ENCODE results near the gene CCL4L2.
"Not testable (repeated sequence)": the region's sequence is repeated elsewhere in the genome, so short reads cannot be mapped to it uniquely, and the experiment has no call there.

Gene CCL4L2

GRCh38 chr17:36212966-36213365 lies 2.1 kb downstream of the CCL4L2 start:
- Histone ChIP-seq H3K9ac (ENCODE audit: low read length) (no peak overlapping the region), H3K36me3 (ENCODE audit: insufficient read depth, low read length) (no peaks in the 10 kb centered on the region), H3K27ac (ENCODE audit: low read depth, low read length) (no peak overlapping the region), H3K4me3 (ENCODE audit: low read depth in 1 of 2, low read length in 2 of 2) (no peak overlapping the region), H3K4me1 (ENCODE audit: insufficient read depth, low read length) (no peaks in the 10 kb centered on the region), H3K9me3 (ENCODE audit: low read length) (no peaks in the 10 kb centered on the region), H3K27me3 (ENCODE audit: control insufficient read depth in 1 of 2, insufficient read depth in 2 of 2, low read length in 2 of 2) (no peaks in the 10 kb centered on the region)

GRCh38 chr17:36213695-36214094 lies 2.8 kb downstream of the CCL4L2 start:
- Histone ChIP-seq H3K9ac (ENCODE audit: low read length) (no peak overlapping the region), H3K4me1 (ENCODE audit: insufficient read depth, low read length) (no peaks in the 10 kb centered on the region), H3K27ac (ENCODE audit: low read depth, low read length) (no peak overlapping the region), H3K36me3 (ENCODE audit: insufficient read depth, low read length) (no peaks in the 10 kb centered on the region), H3K4me3 (ENCODE audit: low read depth in 1 of 2, low read length in 2 of 2) (no peak overlapping the region), H3K27me3 (ENCODE audit: control insufficient read depth in 1 of 2, insufficient read depth in 2 of 2, low read length in 2 of 2) (no peaks in the 10 kb centered on the region), H3K9me3 (ENCODE audit: low read length) (no peaks in the 10 kb centered on the region)

DNA sequence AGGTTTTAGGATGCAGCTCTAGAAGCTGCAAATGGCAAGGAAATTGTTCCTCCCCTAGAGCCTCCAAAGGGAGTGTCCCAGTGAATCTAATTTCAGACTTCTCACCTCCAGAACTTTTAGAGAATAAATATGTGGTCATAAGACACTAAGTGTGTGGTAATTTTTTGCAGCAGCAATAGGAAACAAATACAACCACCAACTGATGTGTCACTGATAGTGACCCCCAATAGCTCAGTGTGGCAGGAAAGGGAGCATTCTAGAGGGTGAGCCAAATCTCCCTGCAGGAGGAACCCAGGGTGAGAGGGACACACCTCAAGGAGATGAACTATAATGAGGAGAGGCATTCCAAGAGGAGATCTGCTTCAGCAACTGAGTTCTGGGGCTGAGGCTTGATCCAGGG lies 4.1 kb downstream of the CCL4L2 start:
- no peaks in the 10 kb centered on the region for H3K27me3 ChIP-seq (ENCODE audit: control insufficient read depth in 1 of 2, insufficient read depth in 2 of 2, low read length in 2 of 2)
- no peak overlapping the region for H3K27ac ChIP-seq (ENCODE audit: low read depth, low read length)
- no peak overlapping the region for H3K9ac ChIP-seq (ENCODE audit: low read length)
- no peaks in the 10 kb centered on the region for H3K9me3 ChIP-seq (ENCODE audit: low read length)
- H3K4me1 ChIP-seq (ENCODE audit: insufficient read depth, low read length), result no peaks in the 10 kb centered on the region
- H3K36me3 ChIP-seq (ENCODE audit: insufficient read depth, low read length), result no peaks in the 10 kb centered on the region
- H3K4me3 ChIP-seq (ENCODE audit: low read depth in 1 of 2, low read length in 2 of 2), result no peak overlapping the region

- not testable (repeated sequence) for H3K9ac ChIP-seq (ENCODE audit: low read length); H3K27ac ChIP-seq (ENCODE audit: low read depth, low read length); H3K4me3 ChIP-seq (ENCODE audit: low read depth in 1 of 2, low read length in 2 of 2); H3K4me1 ChIP-seq (ENCODE audit: insufficient read depth, low read length); H3K36me3 ChIP-seq (ENCODE audit: insufficient read depth, low read length); H3K9me3 ChIP-seq (ENCODE audit: low read length); H3K27me3 ChIP-seq (ENCODE audit: control insufficient read depth in 1 of 2, insufficient read depth in 2 of 2, low read length in 2 of 2)
These were observed 4.8 kb downstream of the CCL4L2 start for GRCh38 chr17:36215406-36216308.

- not testable (repeated sequence) for H3K9ac ChIP-seq (ENCODE audit: low read length); H3K4me3 ChIP-seq (ENCODE audit: low read depth in 1 of 2, low read length in 2 of 2); H3K9me3 ChIP-seq (ENCODE audit: low read length); H3K4me1 ChIP-seq (ENCODE audit: insufficient read depth, low read length); H3K27me3 ChIP-seq (ENCODE audit: control insufficient read depth in 1 of 2, insufficient read depth in 2 of 2, low read length in 2 of 2); H3K27ac ChIP-seq (ENCODE audit: low read depth, low read length); H3K36me3 ChIP-seq (ENCODE audit: insufficient read depth, low read length)
These were observed 8.7 kb downstream of the CCL4L2 start for GRCh38 chr17:36219556-36219955.

- H3K27ac ChIP-seq (ENCODE audit: low read depth, low read length); H3K9ac ChIP-seq (ENCODE audit: low read length); H3K27me3 ChIP-seq (ENCODE audit: control insufficient read depth in 1 of 2, insufficient read depth in 2 of 2, low read length in 2 of 2); H3K4me3 ChIP-seq (ENCODE audit: low read depth in 1 of 2, low read length in 2 of 2); H3K36me3 ChIP-seq (ENCODE audit: insufficient read depth, low read length); H3K9me3 ChIP-seq (ENCODE audit: low read length); H3K4me1 ChIP-seq (ENCODE audit: insufficient read depth, low read length): not testable (repeated sequence)
These were observed 10.1 kb downstream of the CCL4L2 start for GRCh38 chr17:36220737-36221580.

DNA sequence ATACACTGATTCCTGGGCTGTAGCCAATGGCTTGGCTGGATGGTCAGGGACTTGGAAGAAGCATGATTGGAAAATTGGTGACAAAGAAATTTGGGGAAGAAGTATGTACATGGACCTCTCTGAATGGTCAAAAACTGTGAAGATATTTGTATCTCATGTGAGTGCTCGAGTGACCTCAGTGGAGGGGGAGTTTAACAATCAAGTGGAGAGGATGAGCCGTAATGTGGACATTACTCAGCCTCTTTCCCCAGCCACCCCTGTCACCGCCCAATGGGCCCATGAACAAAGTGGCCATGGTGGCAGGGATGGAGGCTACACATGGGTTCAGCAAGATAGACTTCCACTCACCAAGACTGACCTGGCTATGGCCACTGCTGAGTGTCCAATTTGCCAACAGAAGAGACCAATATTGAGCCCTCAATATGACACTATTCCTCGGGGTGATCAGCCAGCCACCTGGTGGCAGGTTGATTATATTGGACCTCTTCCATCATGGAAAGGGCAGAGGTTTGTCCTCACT lies 10.8 kb downstream of the CCL4L2 start:
- not testable (repeated sequence) for H3K4me3 ChIP-seq (ENCODE audit: low read depth in 1 of 2, low read length in 2 of 2); H3K36me3 ChIP-seq (ENCODE audit: insufficient read depth, low read length); H3K4me1 ChIP-seq (ENCODE audit: insufficient read depth, low read length); H3K9ac ChIP-seq (ENCODE audit: low read length); H3K27me3 ChIP-seq (ENCODE audit: control insufficient read depth in 1 of 2, insufficient read depth in 2 of 2, low read length in 2 of 2); H3K9me3 ChIP-seq (ENCODE audit: low read length); H3K27ac ChIP-seq (ENCODE audit: low read depth, low read length)

DNA sequence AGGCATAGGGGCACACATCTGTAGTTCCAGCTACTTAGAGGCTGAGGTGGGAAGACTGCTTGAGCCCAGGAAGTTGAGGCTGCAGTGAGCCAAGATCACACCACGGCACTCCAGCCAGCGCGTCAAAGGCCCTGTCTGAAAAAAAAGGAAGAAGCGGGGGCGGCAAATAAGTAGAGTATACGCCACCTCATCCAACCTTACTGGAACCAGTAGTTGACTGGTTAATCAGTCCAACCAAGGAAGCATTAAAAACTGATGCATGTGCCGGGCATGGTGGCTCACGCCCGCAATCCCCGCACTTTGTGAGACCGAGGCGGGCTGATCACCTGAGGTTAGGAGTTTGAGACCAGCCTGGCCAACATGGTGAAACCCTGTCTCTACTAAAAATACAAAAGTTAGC lies 12.1 kb downstream of the CCL4L2 start:
- H3K4me1 ChIP-seq (ENCODE audit: insufficient read depth, low read length); H3K27ac ChIP-seq (ENCODE audit: low read depth, low read length); H3K4me3 ChIP-seq (ENCODE audit: low read depth in 1 of 2, low read length in 2 of 2); H3K9me3 ChIP-seq (ENCODE audit: low read length); H3K9ac ChIP-seq (ENCODE audit: low read length); H3K27me3 ChIP-seq (ENCODE audit: control insufficient read depth in 1 of 2, insufficient read depth in 2 of 2, low read length in 2 of 2); H3K36me3 ChIP-seq (ENCODE audit: insufficient read depth, low read length): not testable (repeated sequence)

GRCh38 chr17:36229644-36230043 lies 18.8 kb downstream of the CCL4L2 start:
- H3K4me1 ChIP-seq (ENCODE audit: insufficient read depth, low read length); H3K36me3 ChIP-seq (ENCODE audit: insufficient read depth, low read length); H3K27ac ChIP-seq (ENCODE audit: low read depth, low read length); H3K27me3 ChIP-seq (ENCODE audit: control insufficient read depth in 1 of 2, insufficient read depth in 2 of 2, low read length in 2 of 2); H3K9ac ChIP-seq (ENCODE audit: low read length); H3K4me3 ChIP-seq (ENCODE audit: low read depth in 1 of 2, low read length in 2 of 2); H3K9me3 ChIP-seq (ENCODE audit: low read length): not testable (repeated sequence)

DNA sequence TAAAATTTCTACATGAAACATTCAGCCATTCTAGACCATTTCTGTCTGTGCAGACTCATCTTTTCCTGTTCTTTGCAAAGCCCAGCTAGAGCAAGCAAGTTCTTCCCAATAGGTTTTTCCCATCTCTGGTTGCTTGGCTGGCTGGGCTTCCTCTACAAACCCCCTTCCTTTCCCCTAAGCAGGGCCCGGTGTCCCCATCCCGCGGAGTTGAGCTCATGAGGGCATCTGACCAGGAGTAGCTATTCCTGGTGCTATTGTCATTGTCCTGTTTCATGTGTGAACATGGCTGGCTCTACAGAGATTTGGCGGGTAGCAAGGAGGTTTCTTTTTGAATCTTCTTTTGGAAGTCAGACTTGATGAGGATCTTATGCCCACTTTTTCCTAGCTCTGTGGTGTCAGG lies 31.2 kb downstream of the CCL4L2 start:
- not testable (repeated sequence) for H3K9ac ChIP-seq (ENCODE audit: low read length); H3K9me3 ChIP-seq (ENCODE audit: low read length); H3K36me3 ChIP-seq (ENCODE audit: insufficient read depth, low read length); H3K27me3 ChIP-seq (ENCODE audit: control insufficient read depth in 1 of 2, insufficient read depth in 2 of 2, low read length in 2 of 2); H3K4me1 ChIP-seq (ENCODE audit: insufficient read depth, low read length); H3K27ac ChIP-seq (ENCODE audit: low read depth, low read length); H3K4me3 ChIP-seq (ENCODE audit: low read depth in 1 of 2, low read length in 2 of 2)

Measured in muscle layer of colon (tissue), 2 donors.